PFSK-1 (cell line): Measurements from ENCODE around the gene YBX2.

ENCODE experiments used
- POLR2AphosphoS5 ChIP-seq: IDR thresholded peaks from 2 replicates; pipeline ENCODE4 v1.6.1; 2012; ENCODE audit warnings: low read depth, mild to moderate bottlenecking, control low read depth, low read length, moderate library complexity
- REST ChIP-seq, 2 experiments: IDR thresholded peaks; 2 replicates each; pipeline versions ENCODE4 v1.6.1 to v1.8.0; 2011 to 2012; ENCODE audit warnings: low read depth in 2 of 2, low read length in 2 of 2, control low read depth in 1 of 2, inconsistent platforms in 1 of 2, mild to moderate bottlenecking in 1 of 2, moderate library complexity in 1 of 2; ENCODE audit not compliant: insufficient read depth in 1 of 2
- TAF1 ChIP-seq: IDR thresholded peaks from 2 replicates; pipeline ENCODE4 v1.6.1; 2012; ENCODE audit warnings: low read length, control low read depth, borderline replicate concordance; ENCODE audit not compliant: insufficient read depth

DNA sequence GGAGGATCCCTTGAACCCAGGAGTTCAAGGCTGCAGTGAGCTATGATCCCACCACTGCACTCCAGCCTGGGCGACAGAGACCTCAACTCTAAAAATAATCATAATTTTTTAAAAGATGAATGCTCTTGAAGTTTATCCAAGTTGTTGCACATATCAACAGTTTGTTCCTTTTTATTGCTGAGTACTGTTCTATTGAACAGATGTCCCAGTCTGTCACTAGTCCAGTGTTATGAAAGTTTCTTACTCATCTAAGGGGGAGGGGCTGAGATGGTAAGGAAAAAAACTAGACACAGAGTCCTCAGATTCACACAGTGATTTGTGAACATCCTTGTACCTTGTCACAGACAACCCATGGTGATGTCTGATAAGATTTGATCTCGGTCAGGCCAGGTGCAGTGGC is 45.7 kb upstream of the YBX2 start:
- TF ChIP-seq POLR2AphosphoS5 (no peak), REST (IDR thresholded peaks at IDR 0.05; ENCODE audit: insufficient read depth in 1 of 2, low read depth in 2 of 2, low read length in 2 of 2) (no peak), TAF1 (no peak)
